ENCODE measurements around the gene CNTN5. TPM values are rescaled to one million over a fixed set of nuclear protein-coding genes. Genes with fewer than 3 reads are reported as not detected.

The CNTN5 gene
- total and polyA plus RNA-seq, 2 donors (not counting 1 experiment from before 2014, with no cell fraction given): not detected

DNA sequence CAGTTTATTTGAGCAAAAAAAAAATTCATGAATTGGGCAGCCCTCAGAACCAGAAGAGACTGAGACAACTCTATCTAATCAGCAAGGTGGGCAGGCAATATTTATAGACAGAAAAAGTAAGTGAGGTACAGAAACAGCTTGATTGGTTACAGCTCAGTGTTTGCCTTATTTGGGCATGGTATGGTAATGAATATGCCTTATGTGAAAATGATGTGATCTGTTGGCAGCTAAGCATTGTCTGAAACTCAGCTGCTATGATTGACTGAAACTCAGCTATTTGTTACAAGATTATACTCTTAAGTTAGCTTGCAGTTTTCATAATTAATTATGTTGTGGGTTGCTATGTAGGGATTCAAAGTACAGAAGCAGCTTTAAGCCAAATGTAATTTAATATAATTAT is 127.6 kb downstream of the CNTN5 start:
- intact Hi-C loops (cut with micrococcal nuclease): no loop called here
- no peaks in the 10 kb centered on the region for H3K27me3 Mint-ChIP-seq
- H3K4me2 ChIP-seq (replicated peaks; ENCODE audit: low read depth, low read length, poor library complexity, severe bottlenecking): no peak overlapping the region

DNA sequence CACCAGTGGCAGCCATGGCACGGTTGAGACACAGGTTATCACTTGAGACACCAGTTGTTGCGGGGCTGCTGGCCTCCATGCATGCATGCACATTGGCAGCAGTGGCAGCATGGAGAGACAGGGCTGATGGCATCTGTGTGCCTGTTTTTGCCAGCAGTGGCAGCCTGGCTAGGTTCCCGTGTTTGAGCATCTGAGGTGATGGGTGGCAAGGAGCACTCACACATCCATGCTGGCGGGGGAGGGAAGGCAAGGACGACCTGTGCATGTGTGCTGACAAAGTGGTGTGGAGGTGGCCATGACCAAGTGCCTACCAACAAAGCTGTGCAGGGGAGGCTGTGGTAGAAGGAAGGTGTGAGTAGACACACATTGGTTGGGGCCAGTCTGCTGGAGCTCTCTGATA is 133.5 kb downstream of the CNTN5 start:
- Mint-ChIP-seq H3K27me3 (no peaks in the 10 kb centered on the region), H3K27ac (no peak overlapping the region), H3K4me1 (no peaks in the 10 kb centered on the region), H3K4me3 (no peak overlapping the region), H3K9me3 (ENCODE audit: insufficient read depth) (peaks cover 4% of the 10 kb centered on the region)
- DNase-seq (no peak), ATAC-seq (ENCODE audit: low read depth) (no peak)
- Histone ChIP-seq H3K4me1 (ENCODE audit: control insufficient read depth in 2 of 2, insufficient read depth in 2 of 2, low read length in 2 of 2) (no peaks in the 10 kb centered on the region), H3K27ac (ENCODE audit: low read length in 2 of 2) (no peak overlapping the region), H4K20me1 (ENCODE audit: control insufficient read depth, insufficient read depth, low read length, poor library complexity, severe bottlenecking) (no peaks in the 10 kb centered on the region), H2AFZ (ENCODE audit: insufficient read depth, low read depth, low read length, poor library complexity, severe bottlenecking) (no peak overlapping the region), H3K4me3 (ENCODE audit: control extremely low read depth in 1 of 5, extremely low read depth in 1 of 5, insufficient read depth in 1 of 5, low read depth in 2 of 5, low read length in 4 of 5) (no peak overlapping the region), H3K9me3 (ENCODE audit: control extremely low read depth in 1 of 3, control insufficient read depth in 2 of 3, insufficient read depth in 1 of 3, low read length in 2 of 3) (peaks cover 0 to 10% (median 0%) of the 10 kb centered on the region in 3 donors), H3K27me3 (replicated peaks in 1 of 4; ENCODE audit: control extremely low read depth in 1 of 4, control insufficient read depth in 3 of 4, insufficient read depth in 4 of 4, low read length in 3 of 4) (no peaks in the 10 kb centered on the region), H3K36me3 (replicated peaks in 1 of 2; ENCODE audit: control extremely low read depth in 1 of 2, control insufficient read depth in 1 of 2, extremely low read depth in 1 of 2, insufficient read depth in 2 of 2, low read length in 1 of 2) (no peaks in the 10 kb centered on the region), H3K79me2 (ENCODE audit: control insufficient read depth, insufficient read depth, low read length) (no peaks in the 10 kb centered on the region), H3K4me2 (replicated peaks; ENCODE audit: low read depth, low read length, poor library complexity, severe bottlenecking) (no peak overlapping the region), H3K9ac (ENCODE audit: low read length) (no peak overlapping the region)
- POLR2A ChIA-PET: no interaction called here
- CTCF ChIA-PET: no interaction called here
- intact Hi-C loops (cut with micrococcal nuclease): no loop called here
- WGBS (ENCODE audit: insufficient coverage): 70% methylated on average over 5 of the region's 5 CpGs
- TF ChIP-seq, protein P1, sequence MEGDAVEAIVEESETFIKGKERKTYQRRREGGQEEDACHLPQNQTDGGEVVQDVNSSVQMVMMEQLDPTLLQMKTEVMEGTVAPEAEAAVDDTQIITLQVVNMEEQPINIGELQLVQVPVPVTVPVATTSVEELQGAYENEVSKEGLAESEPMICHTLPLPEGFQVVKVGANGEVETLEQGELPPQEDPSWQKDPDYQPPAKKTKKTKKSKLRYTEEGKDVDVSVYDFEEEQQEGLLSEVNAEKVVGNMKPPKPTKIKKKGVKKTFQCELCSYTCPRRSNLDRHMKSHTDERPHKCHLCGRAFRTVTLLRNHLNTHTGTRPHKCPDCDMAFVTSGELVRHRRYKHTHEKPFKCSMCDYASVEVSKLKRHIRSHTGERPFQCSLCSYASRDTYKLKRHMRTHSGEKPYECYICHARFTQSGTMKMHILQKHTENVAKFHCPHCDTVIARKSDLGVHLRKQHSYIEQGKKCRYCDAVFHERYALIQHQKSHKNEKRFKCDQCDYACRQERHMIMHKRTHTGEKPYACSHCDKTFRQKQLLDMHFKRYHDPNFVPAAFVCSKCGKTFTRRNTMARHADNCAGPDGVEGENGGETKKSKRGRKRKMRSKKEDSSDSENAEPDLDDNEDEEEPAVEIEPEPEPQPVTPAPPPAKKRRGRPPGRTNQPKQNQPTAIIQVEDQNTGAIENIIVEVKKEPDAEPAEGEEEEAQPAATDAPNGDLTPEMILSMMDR (IDR thresholded peaks at IDR 0.05): no peak
- TF ChIP-seq EZH2 (IDR thresholded peaks at IDR 0.05; ENCODE audit: borderline replicate concordance, insufficient read depth, low read depth, low read length, poor library complexity, severe bottlenecking): no peak

More for the DNA sequence above, 127.6 kb downstream of the CNTN5 start:
- H3K27me3 ChIP-seq (replicated peaks in 1 of 4; ENCODE audit: control extremely low read depth in 1 of 4, control insufficient read depth in 3 of 4, insufficient read depth in 4 of 4, low read length in 3 of 4): no peaks in the 10 kb centered on the region
- ChIA-PET POLR2A (no interaction called here), CTCF (no interaction called here)
- H2AFZ ChIP-seq (ENCODE audit: insufficient read depth, low read depth, low read length, poor library complexity, severe bottlenecking): no peak overlapping the region
- no peak overlapping the region for H3K4me3 ChIP-seq (ENCODE audit: control extremely low read depth in 1 of 5, extremely low read depth in 1 of 5, insufficient read depth in 1 of 5, low read depth in 2 of 5, low read length in 4 of 5)
- no peaks in the 10 kb centered on the region for H3K9me3 ChIP-seq (ENCODE audit: control extremely low read depth in 1 of 3, control insufficient read depth in 2 of 3, insufficient read depth in 1 of 3, low read length in 2 of 3)
- peaks cover 7% of the 10 kb centered on the region for H3K9me3 Mint-ChIP-seq (ENCODE audit: insufficient read depth)
- TF ChIP-seq, protein P1 (IDR thresholded peaks at IDR 0.05): no peak
- H3K4me3 Mint-ChIP-seq: no peak overlapping the region
- H3K36me3 ChIP-seq (replicated peaks in 1 of 2; ENCODE audit: control extremely low read depth in 1 of 2, control insufficient read depth in 1 of 2, extremely low read depth in 1 of 2, insufficient read depth in 2 of 2, low read length in 1 of 2): no peaks in the 10 kb centered on the region
- H3K79me2 ChIP-seq (ENCODE audit: control insufficient read depth, insufficient read depth, low read length): no peaks in the 10 kb centered on the region
- H3K27ac ChIP-seq (ENCODE audit: low read length in 2 of 2): no peak overlapping the region
- no peak overlapping the region for H3K27ac Mint-ChIP-seq
- ATAC-seq (ENCODE audit: low read depth): no peak
- H3K4me1 ChIP-seq (ENCODE audit: control insufficient read depth in 2 of 2, insufficient read depth in 2 of 2, low read length in 2 of 2): no peaks in the 10 kb centered on the region
- no peak for DNase-seq
- no peaks in the 10 kb centered on the region for H3K4me1 Mint-ChIP-seq
- no peak overlapping the region for H3K9ac ChIP-seq (ENCODE audit: low read length)
- H4K20me1 ChIP-seq (ENCODE audit: control insufficient read depth, insufficient read depth, low read length, poor library complexity, severe bottlenecking): no peaks in the 10 kb centered on the region

Measured in B cell (primary cell).